Activated CD8-positive, alpha-beta memory T cell treated with anti-CD3 and anti-CD28 coated beads, Interleukin-2, amount 50 U/mL, for 24 hours (primary cell): ENCODE results near the gene USP22.
A peak's percentile ranks its signal among the peaks of the same experiment; 100 is the strongest.

Experiments used
- DNase-seq: peaks from one replicate; pipeline ENCODE4 v3.0.0-alpha.2; 2020; ENCODE audit errors: extremely low read depth

The USP22 gene

DNA sequence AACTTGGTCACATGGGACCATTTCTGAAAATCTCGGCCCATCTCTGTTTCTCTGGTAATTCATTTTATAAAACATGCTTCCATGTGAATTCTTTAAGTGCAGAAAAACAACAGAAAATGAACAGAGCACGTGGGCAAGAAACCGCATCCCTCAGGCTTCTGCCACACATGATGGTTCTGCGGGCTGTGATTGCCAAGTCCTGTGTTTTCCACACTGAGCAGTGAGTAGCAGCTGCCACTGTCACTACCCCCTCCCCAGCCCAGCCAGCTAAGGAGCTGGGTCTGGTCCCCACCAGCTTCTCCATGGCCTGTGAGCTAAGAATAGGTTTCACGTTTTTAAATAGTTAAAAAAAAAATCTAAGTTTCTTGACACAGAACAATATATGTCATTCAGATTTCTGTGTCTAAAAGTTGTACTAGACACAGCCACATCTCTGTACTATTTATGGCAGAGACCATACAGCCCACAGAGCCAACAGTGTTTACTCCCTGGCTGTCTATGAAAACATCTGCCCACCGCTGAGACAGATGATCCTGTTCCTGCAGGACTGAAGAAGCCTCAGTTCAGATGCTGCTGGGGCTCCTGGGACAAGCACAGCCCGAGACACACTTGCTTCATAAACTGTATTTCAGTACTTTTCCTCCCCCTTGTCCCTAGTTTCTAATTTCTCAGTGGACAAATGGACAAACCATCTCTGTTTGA lies 41.5 kb downstream of the USP22 start:
- no peak for DNase-seq

DNA sequence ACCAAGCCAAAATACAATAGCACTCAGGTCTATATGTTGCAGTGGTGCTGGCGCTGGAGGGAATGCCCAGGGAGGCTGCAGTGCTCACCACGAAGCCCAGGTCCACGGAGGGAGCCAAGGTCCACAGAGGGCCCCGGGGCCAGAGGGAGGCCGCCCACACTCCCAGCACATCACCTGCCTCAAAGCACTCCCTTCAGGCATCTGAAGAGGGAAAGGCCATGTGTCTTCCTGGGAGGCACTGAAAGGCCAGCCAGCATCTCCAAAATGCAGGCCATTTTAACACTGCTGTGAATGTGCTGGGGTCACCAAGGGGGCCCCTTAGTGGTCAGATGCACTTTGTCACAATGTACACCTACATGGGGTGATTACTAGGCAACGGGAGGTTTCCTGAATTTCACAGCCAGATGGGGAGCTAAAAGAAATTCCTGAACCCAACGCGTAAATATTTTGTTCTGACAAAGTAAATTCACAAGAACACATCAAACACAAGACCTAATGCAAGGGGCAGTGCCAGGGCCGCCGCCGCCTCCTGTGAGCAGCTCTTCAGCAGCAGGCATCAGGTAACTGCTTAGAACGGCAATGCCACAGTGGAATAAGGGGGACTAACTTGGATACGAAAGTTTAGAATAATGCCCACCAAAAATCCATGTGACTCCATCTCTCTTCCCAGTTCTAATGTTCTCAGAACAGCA lies 42.8 kb downstream of the USP22 start:
- DNase-seq: no peak

DNA sequence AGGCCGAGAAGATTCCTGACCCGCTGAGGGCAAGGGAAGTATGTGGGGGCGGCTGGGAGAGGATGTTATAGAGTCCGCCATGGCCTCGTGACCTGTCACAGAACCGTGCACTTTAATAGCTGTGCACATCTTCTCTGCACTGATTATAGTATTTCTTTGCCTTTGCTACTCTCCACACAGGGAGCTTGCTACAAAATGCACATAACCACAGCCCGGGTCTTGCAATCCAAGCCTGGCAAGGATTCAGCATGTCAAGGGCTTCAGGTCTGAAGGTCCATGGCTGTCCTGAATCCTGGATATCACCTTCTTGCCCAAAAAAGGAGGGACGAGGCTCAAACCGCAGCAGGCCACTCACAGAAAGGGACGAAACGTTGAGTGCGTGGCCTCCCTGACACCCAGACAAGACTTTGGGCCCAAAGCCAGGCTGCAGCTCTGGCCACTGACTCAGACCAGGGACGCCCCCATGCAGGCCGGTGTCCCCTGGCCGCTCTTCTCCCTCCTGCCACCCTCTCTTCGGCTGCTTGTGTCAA lies 43.7 kb downstream of the USP22 start:
- no peak for DNase-seq

DNA sequence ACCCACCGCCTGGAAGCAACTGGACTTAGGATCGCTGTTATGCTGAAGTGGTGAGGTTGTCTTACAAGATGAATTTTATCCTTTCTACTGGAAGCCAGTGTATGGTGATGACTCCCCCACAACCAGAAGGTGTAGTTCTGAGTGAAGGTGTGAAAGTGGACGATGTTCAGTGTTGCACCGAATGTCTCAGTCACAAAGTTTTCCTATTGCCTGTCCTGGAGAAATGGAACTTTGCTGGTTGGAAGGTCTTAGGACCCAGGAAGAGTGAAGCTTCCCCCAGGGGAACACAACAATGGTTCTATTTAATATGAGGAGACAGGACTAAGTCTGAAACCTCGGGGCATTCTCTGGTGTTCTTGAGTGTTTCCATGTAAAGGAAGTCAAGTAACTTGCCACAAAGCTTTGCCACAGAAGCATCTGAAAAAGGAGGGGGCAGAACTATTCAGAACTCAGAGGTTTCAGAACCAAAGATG lies 44.2 kb downstream of the USP22 start:
- no peak for DNase-seq

DNA sequence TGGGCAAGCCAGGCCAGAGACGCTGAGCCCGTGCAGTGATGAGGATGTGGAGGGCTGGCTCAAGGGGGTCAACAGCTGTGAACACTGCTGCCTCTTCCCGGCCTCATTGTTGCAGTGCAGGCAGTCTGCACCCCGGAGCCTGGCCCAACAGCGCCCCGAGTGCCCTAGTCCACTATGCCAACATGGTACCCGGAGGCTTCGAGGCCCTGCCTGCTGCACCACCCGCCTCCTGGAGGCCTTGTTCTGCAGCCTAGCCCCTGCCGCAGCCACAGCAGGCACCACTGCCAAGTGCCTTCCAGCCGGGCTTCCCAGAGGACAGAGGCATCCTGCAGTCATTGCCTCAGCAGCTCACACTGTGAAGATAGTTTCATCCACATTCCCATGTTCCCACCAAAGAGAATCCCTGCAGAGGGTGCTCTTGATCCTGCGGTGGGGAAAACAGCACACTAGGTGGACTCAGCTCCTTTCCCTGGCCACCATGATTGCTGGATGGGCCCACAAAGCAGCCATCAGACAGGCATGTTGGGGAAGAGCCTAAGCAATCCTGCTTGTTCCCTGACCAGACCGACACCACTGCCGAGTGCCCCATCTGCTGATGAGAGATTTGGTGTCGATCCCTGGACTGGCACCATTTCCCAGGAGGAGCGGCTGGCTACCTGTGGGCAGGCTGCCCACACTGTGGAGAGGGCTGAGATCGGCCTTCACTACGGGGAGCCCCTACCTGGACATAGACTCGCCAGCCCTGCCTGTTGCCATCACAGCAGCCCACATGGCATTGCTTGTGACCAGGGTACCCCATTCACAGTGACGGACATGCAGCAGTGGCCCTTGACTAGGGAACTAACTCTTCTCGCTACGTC lies 44.9 kb downstream of the USP22 start:
- no peak for DNase-seq

DNA sequence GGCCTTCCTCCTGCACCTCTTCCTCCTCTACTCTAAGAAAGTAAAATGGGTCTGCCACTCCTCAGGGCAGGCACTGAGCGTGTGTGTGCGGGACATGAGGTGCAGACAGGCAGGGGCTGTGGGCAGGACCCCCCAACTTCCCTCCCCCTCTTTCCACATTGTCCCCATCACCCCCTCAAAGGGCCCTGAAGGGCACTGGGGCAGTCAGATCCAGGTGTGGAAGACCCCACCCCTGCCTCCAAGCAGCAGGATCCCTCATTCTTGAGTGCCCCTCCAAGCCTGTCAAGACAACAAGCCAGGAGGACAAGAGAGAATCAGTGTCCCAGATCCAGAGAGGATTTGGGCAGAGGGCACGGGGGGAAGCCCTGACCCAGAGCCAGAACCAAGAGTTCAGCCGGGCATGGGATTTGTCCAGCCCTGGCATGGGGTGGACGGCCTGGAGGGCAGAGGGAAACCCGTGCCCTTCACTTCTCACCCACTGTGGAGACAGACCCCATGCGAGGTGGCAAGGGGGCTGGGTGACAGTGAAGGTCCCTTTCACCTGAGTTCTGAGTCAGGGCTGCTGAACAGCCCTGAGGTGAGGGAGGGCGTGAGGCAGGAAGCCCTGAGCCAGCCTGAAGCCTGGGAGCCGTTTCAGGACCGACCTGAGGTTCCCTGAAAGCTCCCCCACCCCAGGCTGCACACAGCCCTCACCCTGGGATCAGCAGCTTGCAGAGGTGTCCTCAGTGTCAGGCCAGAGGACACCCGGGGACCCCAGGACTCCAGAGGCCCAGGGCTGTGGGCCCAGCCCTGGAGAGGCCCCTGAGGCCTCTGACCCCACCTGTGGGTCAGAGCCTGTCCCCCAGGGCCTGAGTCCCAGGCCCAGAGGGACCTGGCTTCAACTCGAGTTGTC lies 45.8 kb downstream of the USP22 start:
- DNase-seq: no peak

DNA sequence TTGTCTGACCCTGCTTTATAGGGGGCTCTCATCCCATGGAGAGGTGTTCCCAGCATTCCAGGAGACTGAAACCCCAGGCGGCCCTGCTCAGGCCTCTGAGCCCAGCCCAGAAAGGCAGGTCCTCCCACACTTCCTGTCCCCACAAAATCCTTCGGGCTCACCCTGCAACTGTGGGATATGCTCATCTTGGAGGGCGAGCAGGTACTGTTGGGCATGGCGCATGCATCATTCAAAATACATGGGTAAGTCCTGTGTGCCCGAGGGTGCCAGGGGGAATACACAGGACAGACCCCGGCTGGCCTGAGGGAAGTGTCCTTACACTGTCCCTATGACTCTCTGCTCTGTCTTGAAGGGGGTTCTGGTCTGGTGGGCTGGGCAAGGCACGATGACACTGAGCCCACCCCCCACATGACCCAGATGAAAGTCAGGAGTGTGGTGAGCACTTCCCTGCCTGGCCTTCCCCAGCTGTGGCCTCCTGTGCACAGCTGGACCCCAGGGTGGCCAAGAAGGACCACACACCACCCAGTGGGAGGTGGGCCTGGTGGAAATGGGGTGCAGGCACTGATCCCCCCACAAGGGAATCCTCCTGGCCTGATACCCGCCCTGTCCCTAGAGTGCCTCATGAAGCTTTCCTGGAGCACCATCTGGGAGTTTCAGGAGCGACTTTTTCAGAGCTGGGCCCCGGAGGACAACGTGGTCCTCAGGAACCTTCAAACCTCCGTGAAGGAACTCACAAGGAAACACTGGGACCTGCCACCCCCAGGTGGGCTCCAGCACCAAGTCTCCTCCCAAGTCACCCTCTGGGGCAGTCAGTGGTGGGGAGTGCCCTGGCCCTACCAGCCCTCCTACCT lies 46.7 kb downstream of the USP22 start:
- DNase-seq: no peak

DNA sequence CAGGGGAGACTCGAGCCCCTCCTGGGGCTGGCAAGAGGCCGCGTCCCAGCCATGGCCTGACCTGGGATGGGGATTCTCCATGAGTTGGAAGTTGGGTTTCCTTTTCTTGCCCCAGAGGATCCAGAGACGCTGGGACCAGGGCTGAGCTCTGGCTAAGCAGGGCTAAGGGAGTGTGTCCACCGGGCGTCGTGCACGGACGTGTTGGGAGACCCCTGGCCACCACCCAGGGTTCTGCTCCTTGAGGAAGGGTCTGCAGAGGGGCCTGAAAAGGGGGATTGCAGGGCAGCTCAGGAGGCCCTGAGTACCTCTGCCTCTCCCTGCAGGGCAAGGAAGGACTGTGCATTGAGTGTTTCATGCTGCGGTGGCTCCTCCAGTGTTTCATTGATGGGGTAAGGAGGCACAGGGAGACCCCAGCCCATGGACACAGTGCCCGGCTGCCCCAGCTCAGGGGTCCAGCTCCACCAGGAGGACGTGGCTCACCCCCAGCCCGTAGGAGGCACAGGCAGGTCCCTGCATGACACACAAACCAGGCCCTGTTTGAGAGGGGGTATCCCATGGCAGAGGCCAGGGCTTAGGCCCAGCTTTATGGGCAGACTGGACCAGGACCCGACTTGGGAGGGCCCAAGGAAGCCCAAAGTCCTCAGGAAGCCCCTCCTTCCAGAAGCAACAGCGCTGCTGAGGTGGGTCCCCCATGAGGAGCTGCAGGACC lies 47.5 kb downstream of the USP22 start:
- no peak for DNase-seq

DNA sequence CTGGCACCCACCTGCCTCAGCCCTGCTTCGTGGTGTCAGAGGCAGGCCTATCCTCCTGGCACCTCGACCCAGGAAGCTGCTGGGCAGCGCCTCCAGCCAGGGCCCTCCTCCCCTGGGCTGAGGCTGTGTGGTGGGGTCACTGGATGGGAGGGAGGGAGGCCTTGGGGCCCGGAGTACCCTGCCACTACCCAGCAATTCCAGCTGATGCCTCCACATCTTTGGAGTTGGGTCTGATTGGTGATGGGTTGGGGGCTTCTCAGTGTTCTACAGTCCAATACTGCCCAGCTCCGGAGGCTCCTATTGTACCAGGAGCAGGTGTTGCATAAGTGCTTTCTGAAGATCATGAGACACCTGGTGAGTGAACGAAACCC lies 48.0 kb downstream of the USP22 start:
- DNase-seq: no peak

DNA sequence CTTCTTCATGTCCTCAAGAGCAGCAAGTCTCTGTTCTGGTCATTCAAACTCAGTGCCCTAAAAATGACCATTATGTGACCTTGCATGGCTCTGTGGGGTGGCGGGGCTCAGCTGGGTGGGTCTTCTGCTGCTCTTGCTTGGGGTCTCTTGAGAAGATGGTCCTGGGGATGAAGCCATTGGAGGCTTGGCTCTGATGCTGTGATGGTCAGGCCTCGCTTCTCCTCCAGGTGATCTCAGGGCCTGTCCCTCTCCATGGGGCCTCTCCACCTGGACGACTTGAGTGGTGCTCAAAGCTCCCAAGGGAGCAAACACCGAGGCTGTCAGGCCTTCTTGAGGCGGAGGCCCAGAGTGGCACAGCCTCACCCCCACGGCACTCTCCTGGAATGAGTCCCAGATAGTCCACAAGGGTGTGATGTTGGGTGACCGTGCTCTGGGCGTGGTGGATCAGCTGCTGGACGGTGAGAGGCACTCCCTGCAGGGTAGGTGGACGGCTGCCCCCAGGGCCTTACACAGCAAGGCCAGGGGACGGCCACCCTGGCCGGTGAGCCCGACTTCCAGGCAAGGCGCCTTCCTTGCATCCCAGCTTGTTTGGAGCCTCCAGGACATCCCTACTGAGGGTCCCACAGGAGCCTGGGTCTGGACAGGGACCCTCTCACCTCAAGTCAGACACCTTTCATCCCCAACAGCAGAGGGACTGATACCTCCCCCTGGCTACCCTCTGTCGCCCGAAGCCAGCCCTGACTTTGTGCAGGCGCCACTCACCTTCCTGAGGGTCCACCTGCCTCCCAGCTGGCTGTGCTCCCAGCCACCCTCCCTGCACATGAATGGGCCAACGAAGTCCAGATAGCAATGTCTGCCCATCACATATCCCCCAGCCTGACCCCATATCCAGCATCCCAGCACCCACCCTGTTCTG lies 48.7 kb downstream of the USP22 start:
- no peak for DNase-seq

DNA sequence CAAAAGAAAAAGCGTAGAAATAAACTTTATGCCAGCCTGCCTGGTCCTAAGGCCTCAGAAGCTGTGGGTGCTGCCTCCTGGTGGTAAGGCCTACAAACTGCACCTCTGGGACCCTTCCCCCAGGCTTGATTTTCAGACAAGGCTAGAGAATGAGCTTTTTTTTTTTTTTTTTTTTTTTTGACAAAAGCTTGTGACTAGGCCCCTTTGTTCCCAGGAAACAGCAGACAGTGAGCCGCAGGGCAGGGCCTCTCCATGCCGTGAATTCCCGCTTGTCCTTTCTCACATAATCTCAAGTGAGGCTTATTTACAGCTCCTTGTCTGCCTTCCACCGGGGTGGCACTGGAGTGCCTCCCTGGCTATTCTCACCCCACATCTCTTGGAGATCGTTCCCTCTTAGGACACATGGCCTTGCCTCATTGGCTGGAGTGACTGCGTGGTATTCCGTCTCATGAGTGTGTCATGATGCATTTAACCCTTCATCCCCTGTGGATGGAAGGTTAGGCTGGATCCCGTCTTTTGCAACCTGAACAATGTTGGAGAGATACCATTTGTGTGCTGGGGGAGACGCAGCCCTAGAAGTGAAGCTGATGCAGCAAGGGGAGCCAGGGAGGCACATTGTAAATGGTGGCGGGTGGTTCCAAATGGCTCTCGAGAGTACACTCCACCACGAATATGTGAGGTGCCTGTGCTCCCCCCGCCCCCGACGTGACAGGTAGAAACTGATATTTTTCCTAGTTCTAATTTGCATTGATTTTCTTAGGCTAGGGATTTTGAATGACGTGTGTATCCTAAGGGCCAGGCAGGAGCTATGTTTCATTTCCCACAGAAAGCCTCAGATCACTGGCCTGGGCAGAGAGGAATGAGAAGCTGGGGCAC lies 49.6 kb downstream of the USP22 start:
- DNase-seq: peak; percentile 18

DNA sequence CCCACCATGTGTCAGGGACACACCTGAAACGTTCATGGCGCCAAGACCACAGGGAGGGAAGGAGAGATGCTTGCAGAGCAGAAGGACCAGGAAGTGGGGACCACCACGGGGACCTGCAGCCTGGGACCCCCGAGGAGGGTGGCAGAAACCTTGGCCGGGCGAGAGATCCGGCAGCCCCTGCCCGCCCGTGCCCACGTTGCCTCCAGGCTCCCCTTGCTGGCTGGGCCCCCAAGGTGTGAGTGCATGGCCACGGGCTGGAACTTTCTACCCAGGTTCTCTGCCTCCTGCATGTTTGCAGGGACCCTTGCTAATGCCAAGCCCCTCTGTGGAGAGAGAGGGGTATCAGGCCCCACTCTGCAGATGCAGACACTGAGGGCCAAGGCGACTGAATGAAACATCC lies 50.4 kb downstream of the USP22 start:
- no peak for DNase-seq

DNA sequence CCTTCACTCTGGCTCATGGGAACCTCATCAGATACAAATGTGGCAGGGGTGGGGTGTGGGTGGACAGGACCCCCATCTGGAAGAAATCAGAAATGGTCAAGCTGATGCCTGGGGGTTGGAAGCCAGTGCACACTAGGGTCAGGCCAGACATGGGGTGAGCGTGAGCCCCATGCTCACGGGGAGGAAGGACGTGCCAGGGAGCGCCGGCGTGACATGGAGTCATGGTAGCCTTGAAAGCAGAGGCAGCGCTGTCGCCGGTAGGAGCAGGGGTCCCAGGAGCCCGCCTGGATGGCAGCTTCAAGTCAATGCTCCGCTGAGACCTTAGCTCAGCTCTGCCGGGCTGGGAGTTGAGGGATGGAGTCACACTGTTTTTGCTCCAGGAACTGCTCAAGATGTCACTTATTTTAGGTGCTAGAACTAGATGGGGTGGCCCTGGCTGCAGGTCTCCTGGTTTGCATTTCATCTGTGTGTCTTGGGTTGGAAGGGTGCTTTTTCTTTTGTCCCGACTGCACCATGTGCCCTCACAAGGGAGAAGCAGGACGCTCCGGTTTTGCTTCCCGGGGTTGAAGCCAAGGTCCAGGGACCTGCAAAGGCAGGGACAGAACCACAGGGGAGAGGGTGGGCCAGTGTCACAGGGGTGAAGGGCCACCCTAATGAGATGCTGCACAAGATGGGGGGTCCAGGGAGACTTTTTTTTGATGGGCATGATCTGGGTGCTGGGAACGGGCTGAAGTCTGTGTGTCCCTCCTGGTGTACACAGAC lies 51.4 kb downstream of the USP22 start:
- DNase-seq: no peak

DNA sequence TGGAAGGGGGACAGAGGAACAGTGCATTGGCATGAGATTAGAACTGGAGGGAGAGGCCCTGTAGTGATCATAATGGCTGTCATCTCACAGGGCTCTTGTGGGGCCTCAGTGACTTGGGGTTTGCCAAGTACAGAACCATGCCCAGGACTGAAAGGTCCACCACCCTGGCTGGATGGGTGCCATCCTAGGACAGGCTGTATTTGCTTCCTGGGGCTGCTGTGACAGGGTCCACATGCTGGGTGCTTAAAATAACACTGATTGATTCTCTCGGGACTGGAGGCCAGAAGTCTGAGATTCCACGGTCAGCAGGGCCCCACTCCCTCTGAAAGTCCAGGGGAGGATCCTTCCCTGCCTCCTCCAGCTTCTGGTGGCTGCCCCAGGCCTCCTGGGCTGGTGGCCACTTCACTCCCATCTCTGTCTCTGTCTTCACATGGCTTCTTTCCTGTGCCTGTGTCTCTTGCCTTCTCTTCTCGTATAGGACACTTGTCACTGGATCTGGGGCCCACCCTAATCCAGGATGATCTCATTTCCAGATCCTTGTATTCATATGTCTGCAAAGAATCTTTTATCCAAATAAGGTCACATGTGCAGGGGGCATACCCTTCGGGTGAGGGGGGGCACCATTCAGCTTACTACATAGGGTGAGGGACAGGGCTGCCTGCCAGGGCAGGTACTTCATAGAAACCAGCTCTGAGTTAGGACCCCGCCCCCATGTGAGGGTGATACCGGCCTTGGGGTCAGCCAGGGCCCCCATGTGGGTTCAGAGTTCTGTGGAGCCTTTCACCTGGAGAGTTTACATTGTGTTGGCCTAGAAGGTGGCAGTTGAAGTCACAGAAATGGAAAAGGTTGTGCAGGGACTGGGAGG lies 52.6 kb downstream of the USP22 start:
- DNase-seq: no peak

DNA sequence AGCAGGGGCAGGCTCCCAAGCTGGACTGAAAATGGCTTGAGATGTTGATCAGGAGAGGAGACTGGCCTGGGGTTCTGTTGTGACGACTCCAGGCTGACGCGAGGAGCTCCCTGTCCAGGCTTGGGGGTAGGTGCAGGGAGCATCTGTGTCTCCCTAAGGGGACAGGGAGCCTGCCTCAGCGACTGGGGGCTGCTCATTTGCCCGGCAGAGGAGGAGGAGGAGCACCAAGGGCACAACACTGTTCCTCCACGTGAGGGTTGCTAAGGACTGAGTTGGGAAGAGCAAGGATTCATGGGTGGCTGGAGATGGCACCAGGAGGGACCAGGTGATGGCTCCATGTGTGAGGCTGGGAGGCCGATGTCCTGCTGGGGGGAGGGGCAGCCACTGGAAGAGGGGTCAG lies 53.3 kb downstream of the USP22 start:
- DNase-seq: no peak

DNA sequence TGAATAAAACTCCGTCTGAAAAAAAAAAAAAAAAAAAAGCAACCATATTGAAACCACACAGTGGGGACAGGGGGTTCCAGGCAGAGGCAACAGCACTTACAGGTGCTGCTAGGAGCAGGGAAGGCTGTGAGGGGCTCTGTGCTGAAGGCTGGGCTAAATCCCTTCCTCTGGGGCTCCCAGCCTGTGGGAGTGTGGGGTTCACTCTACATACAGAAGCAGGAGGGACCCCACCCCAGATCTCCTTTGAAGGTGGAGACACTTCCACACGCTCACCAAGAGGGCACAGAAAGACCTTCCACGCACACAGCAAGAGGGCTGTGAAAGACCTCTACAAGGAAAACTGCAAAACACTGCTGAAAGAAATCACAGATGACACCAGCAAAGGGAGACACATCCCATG lies 53.9 kb downstream of the USP22 start:
- DNase-seq: no peak
